Activated CD8-positive, alpha-beta memory T cell treated with anti-CD3 and anti-CD28 coated beads for 1 hour (primary cell): ENCODE measurements around the gene KAZN.
"Not testable (repeated sequence)": the region's sequence is repeated elsewhere in the genome, so short reads cannot be mapped to it uniquely, and the experiment has no call there.

Experiments
- DNase-seq, 2 donors: peaks; one replicate each; pipeline ENCODE4 v3.0.0-alpha.2; 2020; ENCODE audit warnings: low read depth in 1 of 2; ENCODE audit errors: extremely low read depth in 1 of 2

Gene KAZN

DNA sequence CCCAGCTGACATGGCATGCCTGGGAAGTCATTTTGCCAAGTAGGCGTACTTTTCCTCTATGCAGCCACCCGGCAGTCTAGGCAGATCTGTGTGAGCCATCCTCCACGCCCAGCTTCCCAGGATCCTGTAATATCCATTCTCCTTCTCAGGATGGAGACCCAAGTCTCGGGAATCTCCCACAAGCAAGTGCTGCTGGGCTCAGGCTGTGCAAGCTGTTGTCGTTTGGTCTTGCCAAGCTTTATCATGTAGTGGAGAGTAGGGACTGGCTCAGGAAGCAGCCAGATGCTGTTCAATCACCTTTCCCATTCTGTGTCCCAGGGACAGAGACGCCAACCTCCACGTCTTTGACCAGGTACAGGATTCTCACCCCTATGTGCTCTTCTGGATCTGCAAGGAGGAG is 363.9 kb downstream of the KAZN start:
- no peak for DNase-seq

- DNase-seq, result not testable (repeated sequence)
Observed at GRCh38 chr1:14963791-14964710, 365.6 kb downstream of the KAZN start.

GRCh38 chr1:14964711-14965055 is 366.2 kb downstream of the KAZN start:
- DNase-seq, result no peak

- DNase-seq, result no peak
Observed at GRCh38 chr1:14968251-14968851, 369.9 kb downstream of the KAZN start.

- no peak for DNase-seq
Observed at GRCh38 chr1:14969006-14969405, 370.5 kb downstream of the KAZN start.

GRCh38 chr1:14970115-14970798 is 371.8 kb downstream of the KAZN start:
- DNase-seq, result no peak

DNA sequence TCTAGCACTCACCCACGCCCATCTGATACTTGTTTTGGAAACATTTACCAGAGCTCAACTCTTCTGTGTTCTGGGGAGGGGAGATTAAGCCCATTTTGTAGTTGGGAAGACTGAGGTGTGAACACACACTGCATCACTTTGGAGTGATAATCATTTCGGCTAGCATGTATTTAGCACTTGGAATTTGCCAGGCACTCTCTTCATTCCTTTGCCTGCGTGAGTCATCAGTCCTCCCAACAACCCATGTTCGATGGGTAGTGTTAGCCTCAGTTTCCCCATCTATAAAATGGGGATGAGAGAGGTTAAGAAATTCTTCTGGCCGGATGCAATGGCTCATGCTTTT is 372.3 kb downstream of the KAZN start:
- DNase-seq, result no peak

DNA sequence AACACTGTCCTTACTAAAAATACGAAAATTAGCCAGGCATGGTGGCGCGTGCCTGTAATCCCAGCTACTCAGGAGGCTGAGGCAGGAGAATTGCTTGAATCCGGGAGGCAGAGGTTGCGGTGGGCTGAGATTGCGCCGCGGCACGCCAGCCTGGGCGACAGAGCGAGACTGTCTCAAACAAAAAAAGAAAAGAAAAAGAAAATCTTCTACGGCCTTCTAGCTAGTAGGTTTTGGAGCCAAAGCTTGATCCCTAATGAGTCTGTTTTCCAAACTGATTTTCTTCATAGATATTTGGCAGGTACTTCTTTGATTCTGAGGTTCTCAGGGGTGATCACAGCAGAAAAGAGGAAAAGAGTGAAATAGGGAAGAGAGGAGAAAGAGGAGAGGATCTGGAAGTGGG is 372.7 kb downstream of the KAZN start:
- no peak for DNase-seq

DNA sequence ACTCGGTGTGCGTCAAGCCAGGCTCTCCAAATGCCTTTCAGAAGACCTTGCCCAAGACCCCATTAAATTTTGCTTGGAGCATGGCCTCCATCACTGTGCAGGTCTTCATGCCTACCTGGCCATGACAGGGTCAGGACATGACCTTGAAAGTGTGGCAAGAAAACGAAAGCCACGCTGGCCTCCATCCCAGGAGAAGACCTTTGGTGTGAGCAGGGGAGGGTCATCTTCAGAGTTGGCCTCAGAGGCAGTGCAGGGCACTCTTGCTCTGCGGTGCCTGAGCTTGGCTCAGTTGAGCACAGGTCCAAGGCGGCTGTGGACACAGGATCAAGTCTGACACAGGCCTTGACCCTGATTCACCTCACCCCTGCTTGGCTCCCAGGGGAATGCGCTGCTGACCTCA is 373.6 kb downstream of the KAZN start:
- no peak for DNase-seq

DNA sequence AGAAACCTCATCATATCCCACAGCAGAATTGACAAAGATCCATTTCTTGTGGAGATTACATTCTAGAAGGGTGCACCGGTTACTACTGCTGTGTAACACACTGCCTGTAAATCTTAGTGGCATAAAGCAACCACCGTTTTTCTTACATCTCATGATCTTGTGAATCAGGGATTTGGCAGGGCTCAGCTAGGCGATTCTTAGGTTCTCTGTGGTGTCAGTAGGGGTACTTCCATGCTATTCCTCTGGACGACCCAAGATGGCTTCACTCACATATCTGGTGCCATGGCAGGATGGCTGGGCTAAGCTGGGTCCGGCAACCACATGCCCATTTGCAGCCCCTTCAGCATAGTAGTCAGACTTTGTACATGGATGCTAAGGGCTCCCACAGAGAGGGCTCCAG is 375.3 kb downstream of the KAZN start:
- DNase-seq, result no peak

GRCh38 chr1:14974361-14974760 is 375.9 kb downstream of the KAZN start:
- no peak for DNase-seq

DNA sequence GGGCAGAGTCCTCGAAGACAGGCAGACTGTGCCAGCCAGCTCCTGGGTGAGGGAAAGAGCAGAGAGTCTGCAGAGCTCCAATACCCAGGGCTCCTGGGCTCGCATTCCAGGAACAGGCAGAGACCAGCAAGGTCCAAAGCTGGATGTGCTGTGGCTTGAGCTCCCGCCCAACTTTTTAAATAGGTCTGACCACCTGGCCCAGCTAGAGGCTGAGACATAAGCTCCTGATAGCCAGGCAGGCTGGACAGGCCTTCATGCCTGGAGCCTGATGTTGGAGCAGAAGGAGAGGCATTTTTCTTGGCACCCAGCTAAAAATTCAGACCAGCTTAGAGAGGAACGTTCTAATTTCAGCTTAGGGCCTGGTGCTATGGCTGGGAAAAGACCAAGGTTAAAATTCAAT is 376.6 kb downstream of the KAZN start:
- no peak for DNase-seq

DNA sequence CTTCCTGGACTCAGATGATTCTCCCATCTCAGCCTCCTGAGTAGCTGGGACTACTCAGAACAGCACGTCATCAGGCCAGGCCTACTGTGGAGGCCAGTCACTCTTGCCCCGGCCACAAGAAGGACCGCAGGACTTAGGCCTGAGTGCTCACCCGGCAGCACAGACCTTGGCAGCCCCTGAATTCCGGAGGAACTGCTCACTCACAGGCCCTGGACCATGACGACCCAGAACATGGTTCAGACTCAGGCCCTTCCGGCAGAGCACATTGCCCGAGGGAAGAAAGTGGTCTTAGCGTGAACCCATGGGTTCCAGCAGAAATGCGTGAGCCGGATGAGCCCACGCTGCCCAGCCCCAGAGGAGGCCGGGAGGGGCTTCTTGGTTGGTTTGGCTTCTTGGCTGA is 377.8 kb downstream of the KAZN start:
- DNase-seq, result no peak

- no peak for DNase-seq
Observed at GRCh38 chr1:14977338-14977931, 378.9 kb downstream of the KAZN start.

DNA sequence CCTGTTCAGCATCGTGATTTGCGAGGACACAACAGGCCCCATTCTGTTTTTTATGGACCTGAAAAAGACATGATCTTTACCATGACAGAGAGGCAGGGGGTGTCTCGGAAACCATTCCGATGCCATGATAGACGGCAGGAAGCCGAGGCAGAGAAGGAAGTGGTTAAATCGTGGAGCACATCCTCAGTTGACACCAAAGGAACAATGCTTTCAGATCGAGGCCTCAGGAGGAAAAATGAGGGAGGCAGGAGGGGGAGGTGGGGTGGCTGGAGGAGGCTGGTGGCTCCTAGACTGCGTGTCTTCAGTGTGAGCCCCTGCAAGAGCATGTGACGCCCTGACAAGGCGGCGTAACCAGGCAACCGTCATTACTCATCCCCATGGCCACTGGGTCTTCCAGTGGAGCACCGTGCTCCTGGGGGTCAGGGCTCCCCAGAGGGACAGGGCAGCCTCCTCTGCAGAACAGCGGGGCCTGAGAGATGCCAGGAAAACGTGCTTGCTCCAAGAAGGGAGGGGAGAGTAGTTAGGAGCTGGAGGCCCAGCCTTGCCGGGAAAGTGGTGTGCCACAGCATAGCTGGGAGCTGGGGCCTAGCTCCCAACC is 382.2 kb downstream of the KAZN start:
- DNase-seq, result no peak

DNA sequence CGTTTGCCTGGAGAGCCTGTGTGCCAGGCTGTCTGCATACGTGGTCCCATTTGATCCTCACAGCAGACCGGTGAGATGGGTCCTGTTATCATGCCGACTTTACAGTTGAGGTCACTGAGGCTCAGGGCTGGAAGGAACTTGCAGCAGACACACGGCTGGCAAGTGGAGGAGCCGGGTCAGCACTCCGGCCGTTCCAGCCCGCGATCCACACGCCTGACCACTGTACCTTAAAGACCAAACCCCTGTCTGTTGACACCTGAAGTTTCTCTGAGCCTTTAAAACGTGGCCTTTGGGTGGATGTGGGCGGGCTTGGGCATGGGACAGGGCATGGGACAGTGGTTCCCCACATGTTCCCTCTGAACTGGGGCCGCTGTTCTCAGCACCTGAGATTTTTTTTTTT is 383.5 kb downstream of the KAZN start:
- no peak for DNase-seq

DNA sequence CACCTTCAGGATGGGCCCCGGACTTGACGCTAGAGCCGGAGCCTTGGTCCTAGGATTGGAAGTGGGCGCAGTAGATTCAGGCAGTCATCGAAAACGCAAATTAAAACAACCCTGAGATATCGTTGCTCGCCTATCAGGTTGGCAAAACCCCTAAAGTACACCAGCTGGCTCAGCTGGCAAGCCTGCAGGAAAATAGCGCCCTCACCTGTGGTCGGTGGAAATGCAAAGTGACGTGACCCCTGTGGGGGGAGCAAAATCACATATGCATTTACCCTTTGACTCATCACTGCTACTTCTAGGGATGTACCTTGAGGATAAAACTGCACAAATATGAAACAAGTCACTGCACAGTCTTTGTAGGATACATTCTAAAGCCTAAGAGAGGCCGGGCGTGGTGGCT is 384.8 kb downstream of the KAZN start:
- no peak for DNase-seq

- DNase-seq, result no peak
Observed at GRCh38 chr1:14986168-14986567, 387.7 kb downstream of the KAZN start.

DNA sequence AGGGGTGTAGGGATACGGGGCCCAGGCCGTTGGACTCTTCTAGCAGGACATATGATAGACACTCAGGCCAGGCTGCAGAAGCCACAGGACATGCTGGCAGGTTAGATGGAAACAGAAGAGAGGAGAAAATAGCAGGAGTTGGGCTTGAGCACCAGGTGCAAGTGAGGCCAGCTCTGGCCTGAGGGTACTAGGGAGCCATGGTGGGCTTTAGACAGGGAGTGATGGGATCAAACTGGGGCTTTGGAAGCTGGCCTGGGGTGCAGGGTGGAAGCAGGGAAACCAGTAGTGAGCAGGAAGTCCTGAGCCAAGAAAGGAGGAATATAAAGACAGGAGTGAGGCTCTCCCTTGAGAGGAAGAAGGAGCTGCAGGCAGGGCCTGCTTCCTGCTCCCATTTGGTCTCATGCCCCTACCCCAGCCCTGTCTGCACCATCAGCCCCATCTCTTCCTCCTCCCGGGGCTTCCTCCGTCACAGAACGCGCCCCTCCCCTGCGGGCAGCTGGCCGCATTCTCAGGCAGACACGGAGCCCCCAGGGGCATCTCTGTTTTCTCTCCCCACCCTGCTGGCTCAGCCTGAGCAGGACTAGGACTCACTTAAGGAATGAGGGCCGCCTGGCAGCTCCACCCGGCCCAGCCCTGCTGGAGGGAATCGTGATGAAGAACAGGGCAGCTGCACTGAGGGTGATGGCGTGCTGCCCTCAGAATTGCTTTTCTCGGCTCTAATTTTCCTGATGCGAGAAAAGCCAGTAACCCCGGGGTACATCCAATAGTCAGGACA is 389.5 kb downstream of the KAZN start:
- DNase-seq, result no peak

DNA sequence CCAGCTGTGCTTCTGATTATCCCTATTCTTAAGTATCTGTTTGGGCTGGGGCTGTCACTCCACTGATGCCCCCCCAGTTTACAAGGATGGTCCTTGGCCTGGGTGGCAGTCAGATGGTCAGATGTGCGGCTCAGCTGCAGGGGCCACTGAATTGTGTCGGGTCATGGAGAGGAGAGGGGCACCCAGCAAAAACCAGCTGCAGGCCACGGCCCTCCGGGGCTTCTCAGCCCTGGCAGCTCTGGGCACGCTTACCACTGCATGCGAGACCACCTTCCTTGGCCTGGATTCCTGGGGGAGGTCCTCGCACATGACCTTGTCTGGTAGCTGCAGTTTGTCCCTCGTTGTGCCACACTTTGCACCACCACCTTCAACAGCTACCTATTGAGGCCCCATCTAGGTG is 390.2 kb downstream of the KAZN start:
- DNase-seq, result no peak
